ENCODE data around the gene SYNGR2.
"Not testable (repeated sequence)": the region's sequence is repeated elsewhere in the genome, so short reads cannot be mapped to it uniquely, and the experiment has no call there.

- TF ChIP-seq CTCF, POLR2A (IDR thresholded peaks at IDR 0.05): not testable (repeated sequence)
Observed at GRCh38 chr17:78139861-78140168, 28.6 kb upstream of the SYNGR2 start.

Data from thyroid gland (tissue), 4 donors.